ENCODE measurements around the gene SPATA31C2. TPM values are rescaled to one million over a fixed set of nuclear protein-coding genes. Genes with fewer than 3 reads are reported as not detected.

The SPATA31C2 gene
- total and polyA plus RNA-seq, 2 donors (not counting 3 experiments of a cell fraction or from before 2014, with no cell fraction given): not detected

- H4K20me1 ChIP-seq (replicated peaks; ENCODE audit: control insufficient read depth, extremely low read depth, insufficient read depth, low read length): no peaks in the 10 kb centered on the region
- no peak overlapping the region for H2AFZ ChIP-seq (ENCODE audit: low read depth, low read length)
- H3K27ac ChIP-seq (ENCODE audit: insufficient read depth, low read depth, low read length): no peak overlapping the region
- FAIRE-seq (no peak), DNase-seq (ENCODE audit: low read depth, low spot score) (no peak)
- POLR2A ChIA-PET: no interaction called here
- CTCF ChIA-PET: no interaction called here
- no peak overlapping the region for H3K9ac ChIP-seq (replicated peaks; ENCODE audit: extremely low read depth, insufficient read depth, low read length)
- no TSS peak for BruUV-seq (replicated peaks)
- H3K79me2 ChIP-seq (ENCODE audit: control insufficient read depth, insufficient read depth, low read length): no peaks in the 10 kb centered on the region
- intact Hi-C loops (cut with micrococcal nuclease): no loop called here
- dilution Hi-C loops (cut with MboI; ENCODE audit: extremely low pct_ligation_motif_present, low sequenced_read_pairs): no loop called here
- no peaks in the 10 kb centered on the region for H3K9me3 ChIP-seq (replicated peaks; ENCODE audit: control insufficient read depth, insufficient read depth, low read length)
- H3K4me2 ChIP-seq (ENCODE audit: insufficient read depth, low read length): no peak overlapping the region
- no peaks in the 10 kb centered on the region for H3K36me3 ChIP-seq (ENCODE audit: control insufficient read depth in 2 of 2, extremely low read depth in 1 of 2, insufficient read depth in 2 of 2, low read length in 2 of 2)
- TF ChIP-seq POLR2A (IDR thresholded peaks at IDR 0.05; ENCODE audit: low read depth, low read length): no peak
- no peak for TF ChIP-seq GATA2 (IDR thresholded peaks at IDR 0.05; ENCODE audit: insufficient read depth, insufficient read length, low read depth, low read length)
- no peak for TF ChIP-seq FOS (IDR thresholded peaks at IDR 0.05; ENCODE audit: borderline replicate concordance, insufficient read depth, low read length)
- no peak for TF ChIP-seq EZH2 (IDR thresholded peaks at IDR 0.05; ENCODE audit: borderline replicate concordance, low read depth, low read length, severe bottlenecking)
- no peak for TF ChIP-seq CTCF (IDR thresholded peaks at IDR 0.05; ENCODE audit: extremely low read depth in 1 of 2, insufficient read depth in 1 of 2, low read depth in 1 of 2, low read length in 2 of 2)
- no peak for TF ChIP-seq MYC (IDR thresholded peaks at IDR 0.05; ENCODE audit: low read depth, low read length)
- no peak for TF ChIP-seq JUN (IDR thresholded peaks at IDR 0.05; ENCODE audit: borderline replicate concordance, insufficient read depth, insufficient read length, low read depth)
- no peak for TF ChIP-seq POLR2AphosphoS5 (IDR thresholded peaks at IDR 0.05; ENCODE audit: insufficient read depth, low read depth, low read length)
- no peaks in the 10 kb centered on the region for H3K4me1 ChIP-seq (ENCODE audit: control insufficient read depth, extremely low read depth, insufficient read depth, low read length)
- H3K4me3 ChIP-seq (replicated peaks in 1 of 3; ENCODE audit: insufficient read depth in 1 of 3, low read depth in 1 of 3, low read length in 3 of 3): no peak overlapping the region
- no peaks in the 10 kb centered on the region for H3K27me3 ChIP-seq (ENCODE audit: control insufficient read depth in 2 of 2, insufficient read depth in 2 of 2, low read length in 2 of 2)
- no peaks in the 10 kb centered on the region for H3K9me1 ChIP-seq (replicated peaks; ENCODE audit: control insufficient read depth, extremely low read depth, insufficient read depth, low read length)
Observed at GRCh38 chr9:88184976-88185375, 46.7 kb upstream of the SPATA31C2 start.

Measured in endothelial cell of umbilical vein (primary cell).